H9 (cell line): ENCODE measurements around the gene TET2. TPM values are rescaled to one million over a fixed set of nuclear protein-coding genes. Genes with fewer than 3 reads are reported as not detected.

Experiments
- DNase-seq: peaks from one replicate; pipeline ENCODE4 v3.0.0-alpha.2; 2017
- H2AFZ ChIP-seq: one replicate; pipeline ENCODE4 v1.6.1; 2013; ENCODE audit warnings: mild to moderate bottlenecking, low read length, control low read depth, moderate library complexity
- H2AK5ac ChIP-seq: 2 replicates; pipeline ENCODE4 v1.6.1; 2013; ENCODE audit warnings: low read length, control low read depth, mixed read lengths; ENCODE audit not compliant: insufficient read length
- H2BK120ac ChIP-seq: one replicate; pipeline ENCODE4 v1.6.1; 2013; ENCODE audit warnings: low read depth, mild to moderate bottlenecking, low read length, control low read depth, inconsistent platforms; ENCODE audit not compliant: poor library complexity, severe bottlenecking
- H2BK12ac ChIP-seq: 2 replicates; pipeline ENCODE4 v1.6.1; 2013; ENCODE audit warnings: low read length, control low read depth, mixed read lengths, low read depth; ENCODE audit not compliant: insufficient read length
- H2BK15ac ChIP-seq: 2 replicates; pipeline ENCODE4 v1.6.1; 2013; ENCODE audit warnings: low read depth, low read length, control low read depth
- H2BK20ac ChIP-seq: one replicate; pipeline ENCODE4 v1.6.1; 2013; ENCODE audit warnings: low read depth, mild to moderate bottlenecking, low read length, control low read depth, inconsistent platforms; ENCODE audit not compliant: poor library complexity, severe bottlenecking
- H2BK5ac ChIP-seq: 2 replicates; pipeline ENCODE4 v1.6.1; 2013; ENCODE audit warnings: low read length, control low read depth, mixed read lengths; ENCODE audit not compliant: insufficient read length
- H3K14ac ChIP-seq: 2 replicates; pipeline ENCODE4 v1.6.1; 2013; ENCODE audit warnings: low read length, control low read depth; ENCODE audit not compliant: insufficient read depth
- H3K18ac ChIP-seq: 2 replicates; pipeline ENCODE4 v1.6.1; 2013; ENCODE audit warnings: low read depth, mild to moderate bottlenecking, mixed read lengths, low read length, control low read depth; ENCODE audit not compliant: insufficient read length
- H3K23ac ChIP-seq: 2 replicates; pipeline ENCODE4 v1.6.1; 2013; ENCODE audit warnings: low read length, control low read depth, mixed read lengths, low read depth; ENCODE audit not compliant: insufficient read length
- H3K23me2 ChIP-seq: 2 replicates; pipeline ENCODE4 v1.6.1; 2013; ENCODE audit warnings: low read depth, mild to moderate bottlenecking, mixed read lengths, low read length, control low read depth; ENCODE audit not compliant: insufficient read length, poor library complexity, severe bottlenecking
- H3K27ac ChIP-seq: 2 replicates; pipeline ENCODE4 v1.5.1; 2013; ENCODE audit warnings: low read length, control low read depth, mixed read lengths, low read depth; ENCODE audit not compliant: insufficient read length
- H3K27me3 ChIP-seq: 2 replicates; pipeline ENCODE4 v1.6.1; 2013; ENCODE audit warnings: low read length, control low read depth, inconsistent platforms; ENCODE audit not compliant: insufficient read depth
- H3K4ac ChIP-seq: 2 replicates; pipeline ENCODE4 v1.6.1; 2013; ENCODE audit warnings: low read depth, mild to moderate bottlenecking, control low read depth, inconsistent platforms, low read length, moderate library complexity
- H3K4me1 ChIP-seq: 2 replicates; pipeline ENCODE4 v1.6.1; 2013; ENCODE audit warnings: low read length, control low read depth, inconsistent platforms; ENCODE audit not compliant: insufficient read depth
- H3K4me2 ChIP-seq: 2 replicates; pipeline ENCODE4 v1.6.1; 2013; ENCODE audit warnings: low read length, control low read depth, mixed read lengths; ENCODE audit not compliant: insufficient read length, insufficient read depth
- H3K56ac ChIP-seq: 2 replicates; pipeline ENCODE4 v1.6.1; 2013; ENCODE audit warnings: low read depth, mild to moderate bottlenecking, mixed read lengths, low read length, control low read depth; ENCODE audit not compliant: insufficient read length
- H3K79me1 ChIP-seq: 2 replicates; pipeline ENCODE4 v1.6.1; 2013; ENCODE audit warnings: low read depth, mild to moderate bottlenecking, moderate library complexity, low read length, control low read depth, inconsistent platforms; ENCODE audit not compliant: insufficient read depth, poor library complexity, severe bottlenecking
- H3K79me2 ChIP-seq: 2 replicates; pipeline ENCODE4 v1.6.1; 2013; ENCODE audit warnings: low read length, control low read depth, inconsistent platforms; ENCODE audit not compliant: insufficient read depth
- H3K9ac ChIP-seq: 2 replicates; pipeline ENCODE4 v1.6.1; 2013; ENCODE audit warnings: low read length, control low read depth, mixed read lengths; ENCODE audit not compliant: insufficient read length; ENCODE audit errors: extremely low read depth
- H3K9me3 ChIP-seq: one replicate; pipeline ENCODE4 v1.6.1; 2013; ENCODE audit warnings: low read depth, low read length, inconsistent platforms; ENCODE audit not compliant: control insufficient read depth
- H3T11ph ChIP-seq: one replicate; pipeline ENCODE4 v1.6.1; 2013; ENCODE audit warnings: mild to moderate bottlenecking, low read length, control low read depth, inconsistent platforms
- H4K20me1 ChIP-seq: one replicate; pipeline ENCODE4 v1.6.1; 2013; ENCODE audit not compliant: control insufficient read depth, insufficient read length, insufficient read depth
- H4K5ac ChIP-seq: 2 replicates; pipeline ENCODE4 v1.6.1; 2013; ENCODE audit warnings: low read depth, mild to moderate bottlenecking, mixed read lengths, low read length, control low read depth; ENCODE audit not compliant: insufficient read length
- H4K8ac ChIP-seq: replicated peaks from 2 replicates; pipeline ENCODE4 v1.6.1; 2013; ENCODE audit warnings: low read length, control low read depth, mixed read lengths, low read depth; ENCODE audit not compliant: insufficient read length
- H4K91ac ChIP-seq: 2 replicates; pipeline ENCODE4 v1.6.1; 2013; ENCODE audit warnings: low read depth, mild to moderate bottlenecking, moderate library complexity, mixed read lengths, low read length, control low read depth; ENCODE audit not compliant: insufficient read length
- H3K27ac Mint-ChIP-seq, 3 experiments: 2 replicates in 2 of 3; 3 replicates in 1 of 3; pipeline ENCODE4 v1.8.0; 2020 to 2021; ENCODE audit warnings: mixed read lengths in 3 of 3, mild to moderate bottlenecking in 1 of 3, moderate library complexity in 1 of 3
- H3K27me3 Mint-ChIP-seq: 2 replicates; pipeline ENCODE4 v1.8.0; 2021; ENCODE audit warnings: low read depth, mild to moderate bottlenecking, moderate library complexity, mixed read lengths
- H3K36me3 Mint-ChIP-seq, 3 experiments: 2 replicates in 2 of 3; 3 replicates in 1 of 3; pipeline ENCODE4 v1.8.0; 2020 to 2021; ENCODE audit warnings: low read depth in 3 of 3, mixed read lengths in 3 of 3; ENCODE audit not compliant: insufficient read depth in 1 of 3
- H3K4me1 Mint-ChIP-seq, 2 experiments: 2 replicates each; pipeline ENCODE4 v1.8.0; 2020; ENCODE audit warnings: mixed read lengths in 2 of 2
- H3K4me3 Mint-ChIP-seq, 2 experiments: 2 replicates in 1 of 2; 3 replicates in 1 of 2; pipeline ENCODE4 v1.8.0; 2020 to 2021; ENCODE audit warnings: mild to moderate bottlenecking in 2 of 2, mixed read lengths in 2 of 2, moderate library complexity in 1 of 2
- H3K9me3 Mint-ChIP-seq, 2 experiments: 2 replicates in 1 of 2; 3 replicates in 1 of 2; pipeline ENCODE4 v1.8.0; 2020; ENCODE audit warnings: mild to moderate bottlenecking in 2 of 2, mixed read lengths in 2 of 2, moderate library complexity in 1 of 2
- CTCF ChIP-seq: fragments of 200-600 bp; sonication (generic); conservative IDR thresholded peaks from 3 replicates; pipeline ENCODE4 v1.8.0; 2021; ENCODE audit warnings: antibody characterized with exemption, mild to moderate bottlenecking
- WGBS: extraction: QIAGEN DNeasy Blood & Tissue Kit; methylation state at CpG from one replicate; pipeline ENCODE4 v1.1.7; 2013; ENCODE audit warnings: missing lambda C conversion rate, low lambda C conversion rate, mixed read lengths; ENCODE audit not compliant: insufficient read length; ENCODE audit errors: extremely low coverage; 5-methylcytosine and 5-hydroxymethylcytosine counted together
- total RNA-seq: library from RNA; stranded (reverse); gene quantifications from 2 replicates; pipeline ENCODE4 v1.2.1, GENCODE V29; 2021

TET2 gene
- total RNA-seq, 1 experiment from 2014 or later = 3.1 TPM

- Histone ChIP-seq H4K20me1 (no peaks in the 10 kb centered on the region), H2AFZ (no peak overlapping the region), H2AK5ac (no peak overlapping the region), H3K4ac (no peak overlapping the region), H3K27me3 (no peaks in the 10 kb centered on the region), H3K79me2 (no peaks in the 10 kb centered on the region), H3K14ac (no peak overlapping the region), H3K18ac (no peak overlapping the region), H4K5ac (no peak overlapping the region), H2BK120ac (no peak overlapping the region), H2BK5ac (no peak overlapping the region), H3K4me1 (no peaks in the 10 kb centered on the region), H4K8ac (no peak overlapping the region), H3T11ph (no peak overlapping the region), H3K27ac (no peak overlapping the region), H3K23ac (no peak overlapping the region), H3K79me1 (no peaks in the 10 kb centered on the region), H4K91ac (no peak overlapping the region), H3K23me2 (no peaks in the 10 kb centered on the region), H3K4me2 (no peak overlapping the region), H3K9ac (no peak overlapping the region), H3K56ac (no peak overlapping the region), H2BK15ac (no peak overlapping the region), H3K9me3 (no peaks in the 10 kb centered on the region), H2BK20ac (no peak overlapping the region), H2BK12ac (no peak overlapping the region)
- H3K27me3 Mint-ChIP-seq = no peaks in the 10 kb centered on the region
- no peak overlapping the region for H3K27ac Mint-ChIP-seq
- TF ChIP-seq CTCF = no peak
- H3K9me3 Mint-ChIP-seq = no peaks in the 10 kb centered on the region; a peak in 1 of 5 replicates
- H3K36me3 Mint-ChIP-seq = peaks cover 11 to 25% (median 15%) of the 10 kb centered on the region in 3 experiments
- no peak for DNase-seq
- no CpG with 5 or more reads among the region's 2 CpGs for WGBS
- peaks cover 5% of the 10 kb centered on the region in 2 experiments for H3K4me1 Mint-ChIP-seq
- H3K4me3 Mint-ChIP-seq = no peak overlapping the region
These were observed 127.4 kb downstream of the TET2 start for GRCh38 chr4:105274090-105274489.
